HepG2 (cell line): ENCODE results near the gene SLC35B2. TPM values are rescaled to one million over a fixed set of nuclear protein-coding genes. Genes with fewer than 3 reads are reported as not detected.

Source experiments
- ATF7 ChIP-seq, 2 experiments: fragments of 450-650 bp in 1 of 2; sonication (generic) in 1 of 2; formaldehyde crosslinking in 1 of 2; IDR thresholded peaks; 2 replicates each; pipeline versions ENCODE4 v1.4.0 to v1.6.1; 2016 to 2020; ENCODE audit warnings: antibody characterized with exemption in 1 of 2, mild to moderate bottlenecking in 1 of 2, missing genetic modification reagents in 1 of 2
- BRD4 ChIP-seq: sonication (generic); formaldehyde crosslinking; IDR thresholded peaks from 2 replicates; pipeline ENCODE4 v1.4.0; 2020; ENCODE audit warnings: missing genetic modification reagents
- CREB1 ChIP-seq, 2 experiments: fragments of 450-650 bp in 1 of 2; IDR thresholded peaks; 2 replicates each; pipeline ENCODE4 v1.6.1; 2016 to 2017; ENCODE audit warnings: control low read depth in 1 of 2, mild to moderate bottlenecking in 1 of 2, missing compliant biosample characterization in 1 of 2, missing genetic modification characterization in 1 of 2
- FIP1L1 ChIP-seq: fragments of 200-400 bp; formaldehyde crosslinking; IDR thresholded peaks from 2 replicates; pipeline ENCODE4 v1.6.1; 2018; ENCODE audit warnings: low read depth, mild to moderate bottlenecking, low read length, moderate library complexity, borderline replicate concordance; ENCODE audit not compliant: insufficient read depth
- FOXK2 ChIP-seq: fragments of 450-650 bp; IDR thresholded peaks from 2 replicates; pipeline ENCODE4 v1.6.1; 2016
- MIXL1 ChIP-seq: IDR thresholded peaks from 2 replicates; pipeline ENCODE4 v1.6.1; 2016
- MTA3 ChIP-seq: sonication (generic); formaldehyde crosslinking; IDR thresholded peaks from 2 replicates; pipeline ENCODE4 v1.4.0; 2020; ENCODE audit warnings: missing genetic modification reagents
- MTF1 ChIP-seq: sonication (generic); formaldehyde crosslinking; IDR thresholded peaks from 2 replicates; pipeline ENCODE4 v1.5.0; 2020; ENCODE audit warnings: missing genetic modification reagents
- MYC ChIP-seq: sonication (generic); formaldehyde crosslinking; IDR thresholded peaks from 2 replicates; pipeline ENCODE4 v1.9.0; 2021; ENCODE audit warnings: missing genetic modification reagents, borderline replicate concordance
- NFKB2 ChIP-seq: sonication (generic); formaldehyde crosslinking; IDR thresholded peaks from 2 replicates; pipeline ENCODE4 v1.4.0; 2020; ENCODE audit warnings: missing genetic modification reagents, borderline replicate concordance
- SMAD1 ChIP-seq: sonication (generic); formaldehyde crosslinking; IDR thresholded peaks from 2 replicates; pipeline ENCODE4 v1.4.0; 2020; ENCODE audit warnings: missing genetic modification reagents, low read depth, mild to moderate bottlenecking, borderline replicate concordance
- YEATS2 ChIP-seq: sonication (generic); formaldehyde crosslinking; IDR thresholded peaks from 2 replicates; pipeline ENCODE4 v1.4.0; 2020; ENCODE audit warnings: missing genetic modification reagents, borderline replicate concordance
- ZNF530 ChIP-seq: sonication (generic); formaldehyde crosslinking; IDR thresholded peaks from 2 replicates; pipeline ENCODE4 v1.5.0; 2020; ENCODE audit warnings: low read depth, mild to moderate bottlenecking, missing genetic modification reagents
- ZNF713 ChIP-seq: sonication (generic); formaldehyde crosslinking; IDR thresholded peaks from 2 replicates; pipeline ENCODE4 v1.4.0; 2020; ENCODE audit warnings: mild to moderate bottlenecking, missing genetic modification reagents
- ZNF737 ChIP-seq: sonication (generic); formaldehyde crosslinking; IDR thresholded peaks from 2 replicates; pipeline ENCODE4 v1.5.0; 2020; ENCODE audit warnings: missing genetic modification reagents, mild to moderate bottlenecking, borderline replicate concordance
- ZNF775 ChIP-seq: sonication (generic); formaldehyde crosslinking; IDR thresholded peaks from 2 replicates; pipeline ENCODE4 v1.4.0; 2020; ENCODE audit warnings: missing genetic modification reagents, mild to moderate bottlenecking, moderate library complexity, borderline replicate concordance
- polyA plus RNA-seq, 8 experiments: library from polyadenylated mRNA; depleted of rRNA in 3 of 8; stranded (reverse) in 7 of 8; unstranded in 1 of 8; fragments of >200 nt; fragmentation: Illumina TruSeq in 4 of 8; extraction: Trizol in 4 of 8; gene quantifications; 2 replicates each; pipeline versions ENCODE4 v1.2.1 to v1.2.3, GENCODE V29; 2011 to 2016; ENCODE audit warnings: low read depth in 4 of 8, missing spikeins in 1 of 8, mixed read lengths in 1 of 8; ENCODE audit not compliant: insufficient read depth in 1 of 8
- total RNA-seq, 5 experiments: library from RNA; depleted of rRNA; stranded (reverse); fragments of >200 nt; fragmentation: Illumina TruSeq; extraction: Trizol; gene quantifications; 2 replicates each; pipeline ENCODE4 v1.2.3, GENCODE V29; 2016; ENCODE audit warnings: low read depth in 1 of 5
- TF ChIP-seq, protein P1 (sequence below): sonication (generic); formaldehyde crosslinking; IDR thresholded peaks from 2 replicates; pipeline ENCODE4 v1.5.0; 2020; ENCODE audit warnings: missing genetic modification reagents
- TF ChIP-seq, protein P2 (sequence below): sonication (generic); formaldehyde crosslinking; IDR thresholded peaks from 2 replicates; pipeline ENCODE4 v1.4.0; 2020; ENCODE audit warnings: missing genetic modification reagents, borderline replicate concordance
- TF ChIP-seq, protein P3 (sequence below): IDR thresholded peaks from 2 replicates; pipeline ENCODE4 v1.6.1; 2016; ENCODE audit warnings: low read depth, missing genetic modification reagents, missing compliant biosample characterization

The SLC35B2 gene
- total and polyA plus RNA-seq, 2 of the 13 experiments (the other 11 are each of a cell fraction or from before 2014, with no cell fraction given) = 61.1 to 148 TPM

- TF ChIP-seq FOXK2 = no peak
- peak; percentile 96 for TF ChIP-seq MYC (CRISPR knock-in tag)
- no peak for TF ChIP-seq ZNF713
- peak; percentile 25; the same call in 1 of the 2 replicates for TF ChIP-seq ZNF775
- TF ChIP-seq NFKB2 (CRISPR knock-in tag) = peak; percentile 71; the same call in 1 of the 2 replicates
- TF ChIP-seq, protein P1, sequence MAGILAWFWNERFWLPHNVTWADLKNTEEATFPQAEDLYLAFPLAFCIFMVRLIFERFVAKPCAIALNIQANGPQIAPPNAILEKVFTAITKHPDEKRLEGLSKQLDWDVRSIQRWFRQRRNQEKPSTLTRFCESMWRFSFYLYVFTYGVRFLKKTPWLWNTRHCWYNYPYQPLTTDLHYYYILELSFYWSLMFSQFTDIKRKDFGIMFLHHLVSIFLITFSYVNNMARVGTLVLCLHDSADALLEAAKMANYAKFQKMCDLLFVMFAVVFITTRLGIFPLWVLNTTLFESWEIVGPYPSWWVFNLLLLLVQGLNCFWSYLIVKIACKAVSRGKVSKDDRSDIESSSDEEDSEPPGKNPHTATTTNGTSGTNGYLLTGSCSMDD (CRISPR knock-in tag) = no peak
- no peak for TF ChIP-seq ATF7 (IDR thresholded peaks at IDR 0.05)
- TF ChIP-seq ATF7 (CRISPR knock-in tag; IDR thresholded peaks at IDR 0.05) = no peak; the same call in 1 of the 2 replicates
- TF ChIP-seq FIP1L1 = no peak
- peak; percentile 54; the same call in 1 of the 2 replicates for TF ChIP-seq CREB1 (IDR thresholded peaks at IDR 0.05)
- TF ChIP-seq CREB1 (CRISPR knock-in tag; IDR thresholded peaks at IDR 0.05) = no peak
- TF ChIP-seq ZNF737 (CRISPR knock-in tag) = no peak
- TF ChIP-seq SMAD1 (CRISPR knock-in tag) = peak; percentile 66
- no peak; the same call in 1 of the 2 replicates for TF ChIP-seq BRD4 (CRISPR knock-in tag)
- TF ChIP-seq, protein P2, sequence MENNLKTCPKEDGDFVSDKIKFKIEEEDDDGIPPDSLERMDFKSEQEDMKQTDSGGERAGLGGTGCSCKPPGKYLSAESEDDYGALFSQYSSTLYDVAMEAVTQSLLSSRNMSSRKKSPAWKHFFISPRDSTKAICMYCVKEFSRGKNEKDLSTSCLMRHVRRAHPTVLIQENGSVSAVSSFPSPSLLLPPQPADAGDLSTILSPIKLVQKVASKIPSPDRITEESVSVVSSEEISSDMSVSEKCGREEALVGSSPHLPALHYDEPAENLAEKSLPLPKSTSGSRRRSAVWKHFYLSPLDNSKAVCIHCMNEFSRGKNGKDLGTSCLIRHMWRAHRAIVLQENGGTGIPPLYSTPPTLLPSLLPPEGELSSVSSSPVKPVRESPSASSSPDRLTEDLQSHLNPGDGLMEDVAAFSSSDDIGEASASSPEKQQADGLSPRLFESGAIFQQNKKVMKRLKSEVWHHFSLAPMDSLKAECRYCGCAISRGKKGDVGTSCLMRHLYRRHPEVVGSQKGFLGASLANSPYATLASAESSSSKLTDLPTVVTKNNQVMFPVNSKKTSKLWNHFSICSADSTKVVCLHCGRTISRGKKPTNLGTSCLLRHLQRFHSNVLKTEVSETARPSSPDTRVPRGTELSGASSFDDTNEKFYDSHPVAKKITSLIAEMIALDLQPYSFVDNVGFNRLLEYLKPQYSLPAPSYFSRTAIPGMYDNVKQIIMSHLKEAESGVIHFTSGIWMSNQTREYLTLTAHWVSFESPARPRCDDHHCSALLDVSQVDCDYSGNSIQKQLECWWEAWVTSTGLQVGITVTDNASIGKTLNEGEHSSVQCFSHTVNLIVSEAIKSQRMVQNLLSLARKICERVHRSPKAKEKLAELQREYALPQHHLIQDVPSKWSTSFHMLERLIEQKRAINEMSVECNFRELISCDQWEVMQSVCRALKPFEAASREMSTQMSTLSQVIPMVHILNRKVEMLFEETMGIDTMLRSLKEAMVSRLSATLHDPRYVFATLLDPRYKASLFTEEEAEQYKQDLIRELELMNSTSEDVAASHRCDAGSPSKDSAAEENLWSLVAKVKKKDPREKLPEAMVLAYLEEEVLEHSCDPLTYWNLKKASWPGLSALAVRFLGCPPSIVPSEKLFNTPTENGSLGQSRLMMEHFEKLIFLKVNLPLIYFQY (CRISPR knock-in tag) = peak; percentile 25; the same call in 1 of the 2 replicates
- no peak for TF ChIP-seq MTA3 (CRISPR knock-in tag)
- TF ChIP-seq ZNF530 (CRISPR knock-in tag) = no peak
- TF ChIP-seq YEATS2 (CRISPR knock-in tag) = peak; percentile 83; the same call in 1 of the 2 replicates
- TF ChIP-seq, protein P3, sequence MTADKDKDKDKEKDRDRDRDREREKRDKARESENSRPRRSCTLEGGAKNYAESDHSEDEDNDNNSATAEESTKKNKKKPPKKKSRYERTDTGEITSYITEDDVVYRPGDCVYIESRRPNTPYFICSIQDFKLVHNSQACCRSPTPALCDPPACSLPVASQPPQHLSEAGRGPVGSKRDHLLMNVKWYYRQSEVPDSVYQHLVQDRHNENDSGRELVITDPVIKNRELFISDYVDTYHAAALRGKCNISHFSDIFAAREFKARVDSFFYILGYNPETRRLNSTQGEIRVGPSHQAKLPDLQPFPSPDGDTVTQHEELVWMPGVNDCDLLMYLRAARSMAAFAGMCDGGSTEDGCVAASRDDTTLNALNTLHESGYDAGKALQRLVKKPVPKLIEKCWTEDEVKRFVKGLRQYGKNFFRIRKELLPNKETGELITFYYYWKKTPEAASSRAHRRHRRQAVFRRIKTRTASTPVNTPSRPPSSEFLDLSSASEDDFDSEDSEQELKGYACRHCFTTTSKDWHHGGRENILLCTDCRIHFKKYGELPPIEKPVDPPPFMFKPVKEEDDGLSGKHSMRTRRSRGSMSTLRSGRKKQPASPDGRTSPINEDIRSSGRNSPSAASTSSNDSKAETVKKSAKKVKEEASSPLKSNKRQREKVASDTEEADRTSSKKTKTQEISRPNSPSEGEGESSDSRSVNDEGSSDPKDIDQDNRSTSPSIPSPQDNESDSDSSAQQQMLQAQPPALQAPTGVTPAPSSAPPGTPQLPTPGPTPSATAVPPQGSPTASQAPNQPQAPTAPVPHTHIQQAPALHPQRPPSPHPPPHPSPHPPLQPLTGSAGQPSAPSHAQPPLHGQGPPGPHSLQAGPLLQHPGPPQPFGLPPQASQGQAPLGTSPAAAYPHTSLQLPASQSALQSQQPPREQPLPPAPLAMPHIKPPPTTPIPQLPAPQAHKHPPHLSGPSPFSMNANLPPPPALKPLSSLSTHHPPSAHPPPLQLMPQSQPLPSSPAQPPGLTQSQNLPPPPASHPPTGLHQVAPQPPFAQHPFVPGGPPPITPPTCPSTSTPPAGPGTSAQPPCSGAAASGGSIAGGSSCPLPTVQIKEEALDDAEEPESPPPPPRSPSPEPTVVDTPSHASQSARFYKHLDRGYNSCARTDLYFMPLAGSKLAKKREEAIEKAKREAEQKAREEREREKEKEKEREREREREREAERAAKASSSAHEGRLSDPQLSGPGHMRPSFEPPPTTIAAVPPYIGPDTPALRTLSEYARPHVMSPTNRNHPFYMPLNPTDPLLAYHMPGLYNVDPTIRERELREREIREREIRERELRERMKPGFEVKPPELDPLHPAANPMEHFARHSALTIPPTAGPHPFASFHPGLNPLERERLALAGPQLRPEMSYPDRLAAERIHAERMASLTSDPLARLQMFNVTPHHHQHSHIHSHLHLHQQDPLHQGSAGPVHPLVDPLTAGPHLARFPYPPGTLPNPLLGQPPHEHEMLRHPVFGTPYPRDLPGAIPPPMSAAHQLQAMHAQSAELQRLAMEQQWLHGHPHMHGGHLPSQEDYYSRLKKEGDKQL = peak; percentile 37; the same call in 1 of the 2 replicates
- TF ChIP-seq MIXL1 = 0 out of 2 replicates have a peak, but pooled peaks have one; percentile 37
- no peak for TF ChIP-seq MTF1
These were observed at the start of gene SLC35B2 (continued) for GRCh38 chr6:44257025-44257752.
